HepG2 (cell line): ENCODE measurements around the gene SLC35G2. TPM values are rescaled to one million over a fixed set of nuclear protein-coding genes. Genes with fewer than 3 reads are reported as not detected.

ENCODE experiments used
- AHDC1 ChIP-seq: sonication (generic); formaldehyde crosslinking; IDR thresholded peaks from 2 replicates; pipeline ENCODE4 v1.5.1; 2020; ENCODE audit warnings: mild to moderate bottlenecking, missing genetic modification reagents, borderline replicate concordance
- JUN ChIP-seq: sonication (generic); formaldehyde crosslinking; IDR thresholded peaks from 2 replicates; pipeline ENCODE4 v1.4.0; 2020; ENCODE audit warnings: mild to moderate bottlenecking, missing genetic modification reagents
- KDM6A ChIP-seq: IDR thresholded peaks from 2 replicates; pipeline ENCODE4 v1.6.1; 2016; ENCODE audit warnings: low read depth
- NR2F6 ChIP-seq, 2 experiments: IDR thresholded peaks; 2 replicates each; pipeline ENCODE4 v1.6.1; 2016; ENCODE audit warnings: antibody characterized with exemption in 1 of 2, mild to moderate bottlenecking in 1 of 2
- POGZ ChIP-seq: sonication (generic); formaldehyde crosslinking; IDR thresholded peaks from 2 replicates; pipeline ENCODE4 v1.4.0; 2020; ENCODE audit warnings: mild to moderate bottlenecking, missing genetic modification reagents
- SMAD1 ChIP-seq: sonication (generic); formaldehyde crosslinking; IDR thresholded peaks from 2 replicates; pipeline ENCODE4 v1.4.0; 2020; ENCODE audit warnings: missing genetic modification reagents, low read depth, mild to moderate bottlenecking, borderline replicate concordance
- THYN1 ChIP-seq: sonication (generic); formaldehyde crosslinking; IDR thresholded peaks from 2 replicates; pipeline ENCODE4 v1.8.1; 2023; ENCODE audit warnings: low read depth, mild to moderate bottlenecking, moderate library complexity, missing genetic modification reagents, borderline replicate concordance
- WIZ ChIP-seq: sonication (generic); formaldehyde crosslinking; IDR thresholded peaks from 2 replicates; pipeline ENCODE4 v1.5.1; 2020; ENCODE audit warnings: mild to moderate bottlenecking, missing genetic modification reagents
- ZIK1 ChIP-seq: sonication (generic); formaldehyde crosslinking; IDR thresholded peaks from 2 replicates; pipeline ENCODE4 v1.5.0; 2020; ENCODE audit warnings: mild to moderate bottlenecking, low read depth, missing genetic modification reagents, borderline replicate concordance
- ZNF136 ChIP-seq: sonication (generic); formaldehyde crosslinking; IDR thresholded peaks from 2 replicates; pipeline ENCODE4 v1.8.1; 2022; ENCODE audit warnings: low read depth, mild to moderate bottlenecking, moderate library complexity, missing genetic modification reagents
- ZNF282 ChIP-seq: fragments of 450-650 bp; IDR thresholded peaks from 2 replicates; pipeline ENCODE4 v1.6.1; 2018; ENCODE audit not compliant: partially characterized antibody
- ZNF354B ChIP-seq: sonication (generic); formaldehyde crosslinking; IDR thresholded peaks from 2 replicates; pipeline ENCODE4 v1.8.0; 2022; ENCODE audit warnings: mild to moderate bottlenecking, missing genetic modification reagents
- ZNF546 ChIP-seq: sonication (generic); formaldehyde crosslinking; conservative IDR thresholded peaks from 2 replicates; pipeline ENCODE4 v1.8.1; 2023; ENCODE audit warnings: mild to moderate bottlenecking, missing genetic modification reagents
- ZNF562 ChIP-seq: sonication (generic); formaldehyde crosslinking; IDR thresholded peaks from 2 replicates; pipeline ENCODE4 v1.8.0; 2022; ENCODE audit warnings: missing genetic modification reagents, borderline replicate concordance
- ZNF569 ChIP-seq: sonication (generic); formaldehyde crosslinking; IDR thresholded peaks from 2 replicates; pipeline ENCODE4 v1.5.0; 2020; ENCODE audit warnings: mild to moderate bottlenecking, missing genetic modification reagents, moderate library complexity, borderline replicate concordance
- ZNF598 ChIP-seq: sonication (generic); formaldehyde crosslinking; IDR thresholded peaks from 2 replicates; pipeline ENCODE4 v1.5.1; 2020; ENCODE audit warnings: mild to moderate bottlenecking, missing genetic modification reagents, borderline replicate concordance
- polyA plus RNA-seq, 8 experiments: library from polyadenylated mRNA; depleted of rRNA in 3 of 8; stranded (reverse) in 7 of 8; unstranded in 1 of 8; fragments of >200 nt; fragmentation: Illumina TruSeq in 4 of 8; extraction: Trizol in 4 of 8; gene quantifications; 2 replicates each; pipeline versions ENCODE4 v1.2.1 to v1.2.3, GENCODE V29; 2011 to 2016; ENCODE audit warnings: low read depth in 4 of 8, missing spikeins in 1 of 8, mixed read lengths in 1 of 8; ENCODE audit not compliant: insufficient read depth in 1 of 8
- total RNA-seq, 5 experiments: library from RNA; depleted of rRNA; stranded (reverse); fragments of >200 nt; fragmentation: Illumina TruSeq; extraction: Trizol; gene quantifications; 2 replicates each; pipeline ENCODE4 v1.2.3, GENCODE V29; 2016; ENCODE audit warnings: low read depth in 1 of 5
- TF ChIP-seq, protein P1 (sequence below): sonication (generic); formaldehyde crosslinking; IDR thresholded peaks from 2 replicates; pipeline ENCODE4 v1.8.0; 2022; ENCODE audit warnings: missing genetic modification reagents, mild to moderate bottlenecking, moderate library complexity, borderline replicate concordance
- TF ChIP-seq, protein P2 (sequence below): sonication (generic); formaldehyde crosslinking; IDR thresholded peaks from 2 replicates; pipeline ENCODE4 v1.8.1; 2022; ENCODE audit warnings: mild to moderate bottlenecking, missing genetic modification reagents
- TF ChIP-seq, protein P3 (sequence below): sonication (generic); formaldehyde crosslinking; IDR thresholded peaks from 2 replicates; pipeline ENCODE4 v1.4.0; 2020; ENCODE audit warnings: missing genetic modification reagents

Gene SLC35G2
- total and polyA plus RNA-seq, 2 of the 13 experiments (the other 11 are each of a cell fraction or from before 2014, with no cell fraction given) = 7.6 to 10.3 TPM

DNA sequence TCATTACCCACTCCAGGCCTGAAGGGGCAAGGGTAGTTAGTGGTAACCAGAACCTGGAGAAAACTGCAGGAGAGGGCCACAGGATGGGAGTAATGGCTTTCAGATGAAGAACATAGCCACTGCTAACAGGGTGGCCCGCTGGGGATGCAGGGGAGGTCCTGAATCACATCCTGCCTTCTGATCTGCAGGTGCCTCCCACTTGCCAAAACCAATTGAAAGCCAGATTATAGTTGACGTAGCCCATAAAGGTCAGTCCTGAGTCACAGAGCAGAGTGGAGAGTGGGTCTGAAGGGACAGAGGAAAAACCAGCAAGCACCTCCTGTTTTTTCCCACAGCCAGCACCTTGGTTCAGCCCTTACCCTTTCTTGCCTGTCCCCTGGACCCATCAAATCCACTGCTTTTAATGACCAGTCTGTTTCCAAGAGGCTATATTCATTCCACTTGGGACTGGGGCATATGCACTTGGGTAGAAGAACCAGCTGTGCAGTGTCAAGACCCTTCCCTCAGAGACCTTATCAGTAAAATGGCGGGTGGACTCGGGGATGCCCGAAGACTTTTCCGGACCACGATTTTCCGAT is 646 bp upstream of the SLC35G2 start (continued):
- TF ChIP-seq ZNF136 (CRISPR knock-in tag) (no peak), WIZ (no peak), POGZ (CRISPR knock-in tag) (no peak; the same call in 1 of the 2 replicates), THYN1 (CRISPR knock-in tag) (no peak), ZNF569 (CRISPR knock-in tag) (no peak), ZNF562 (CRISPR knock-in tag) (no peak), ZNF282 (no peak), KDM6A (CRISPR knock-in tag) (no peak), ZNF546 (0 out of 2 replicates have a peak, but pooled peaks have one; percentile 2), JUN (no peak), ZNF354B (CRISPR knock-in tag) (no peak), ZNF598 (CRISPR knock-in tag) (no peak), ZIK1 (0 out of 2 replicates have a peak, but pooled peaks have one; percentile 26), AHDC1 (no peak), NR2F6 (IDR thresholded peaks at IDR 0.05) (no peak), NR2F6 (CRISPR knock-in tag; IDR thresholded peaks at IDR 0.05) (no peak), SMAD1 (CRISPR knock-in tag) (no peak)
- TF ChIP-seq, protein P1, sequence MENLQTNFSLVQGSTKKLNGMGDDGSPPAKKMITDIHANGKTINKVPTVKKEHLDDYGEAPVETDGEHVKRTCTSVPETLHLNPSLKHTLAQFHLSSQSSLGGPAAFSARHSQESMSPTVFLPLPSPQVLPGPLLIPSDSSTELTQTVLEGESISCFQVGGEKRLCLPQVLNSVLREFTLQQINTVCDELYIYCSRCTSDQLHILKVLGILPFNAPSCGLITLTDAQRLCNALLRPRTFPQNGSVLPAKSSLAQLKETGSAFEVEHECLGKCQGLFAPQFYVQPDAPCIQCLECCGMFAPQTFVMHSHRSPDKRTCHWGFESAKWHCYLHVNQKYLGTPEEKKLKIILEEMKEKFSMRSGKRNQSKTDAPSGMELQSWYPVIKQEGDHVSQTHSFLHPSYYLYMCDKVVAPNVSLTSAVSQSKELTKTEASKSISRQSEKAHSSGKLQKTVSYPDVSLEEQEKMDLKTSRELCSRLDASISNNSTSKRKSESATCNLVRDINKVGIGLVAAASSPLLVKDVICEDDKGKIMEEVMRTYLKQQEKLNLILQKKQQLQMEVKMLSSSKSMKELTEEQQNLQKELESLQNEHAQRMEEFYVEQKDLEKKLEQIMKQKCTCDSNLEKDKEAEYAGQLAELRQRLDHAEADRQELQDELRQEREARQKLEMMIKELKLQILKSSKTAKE (CRISPR knock-in tag) = no peak
- TF ChIP-seq, protein P2, sequence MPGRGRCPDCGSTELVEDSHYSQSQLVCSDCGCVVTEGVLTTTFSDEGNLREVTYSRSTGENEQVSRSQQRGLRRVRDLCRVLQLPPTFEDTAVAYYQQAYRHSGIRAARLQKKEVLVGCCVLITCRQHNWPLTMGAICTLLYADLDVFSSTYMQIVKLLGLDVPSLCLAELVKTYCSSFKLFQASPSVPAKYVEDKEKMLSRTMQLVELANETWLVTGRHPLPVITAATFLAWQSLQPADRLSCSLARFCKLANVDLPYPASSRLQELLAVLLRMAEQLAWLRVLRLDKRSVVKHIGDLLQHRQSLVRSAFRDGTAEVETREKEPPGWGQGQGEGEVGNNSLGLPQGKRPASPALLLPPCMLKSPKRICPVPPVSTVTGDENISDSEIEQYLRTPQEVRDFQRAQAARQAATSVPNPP (CRISPR knock-in tag) = no peak
- TF ChIP-seq, protein P3, sequence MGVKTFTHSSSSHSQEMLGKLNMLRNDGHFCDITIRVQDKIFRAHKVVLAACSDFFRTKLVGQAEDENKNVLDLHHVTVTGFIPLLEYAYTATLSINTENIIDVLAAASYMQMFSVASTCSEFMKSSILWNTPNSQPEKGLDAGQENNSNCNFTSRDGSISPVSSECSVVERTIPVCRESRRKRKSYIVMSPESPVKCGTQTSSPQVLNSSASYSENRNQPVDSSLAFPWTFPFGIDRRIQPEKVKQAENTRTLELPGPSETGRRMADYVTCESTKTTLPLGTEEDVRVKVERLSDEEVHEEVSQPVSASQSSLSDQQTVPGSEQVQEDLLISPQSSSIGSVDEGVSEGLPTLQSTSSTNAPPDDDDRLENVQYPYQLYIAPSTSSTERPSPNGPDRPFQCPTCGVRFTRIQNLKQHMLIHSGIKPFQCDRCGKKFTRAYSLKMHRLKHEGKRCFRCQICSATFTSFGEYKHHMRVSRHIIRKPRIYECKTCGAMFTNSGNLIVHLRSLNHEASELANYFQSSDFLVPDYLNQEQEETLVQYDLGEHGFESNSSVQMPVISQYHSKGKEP (CRISPR knock-in tag) = no peak
